HepG2 (cell line): ENCODE data around the gene PRKCZ. TPM values are rescaled to one million over a fixed set of nuclear protein-coding genes. Genes with fewer than 3 reads are reported as not detected.

ENCODE experiments used
- ATAC-seq: fragments of 200-7000 bp; cut with Tn5 transposase; 3 replicates; pipeline ENCODE4 v1.9.1; 2020; ENCODE audit warnings: mild to moderate bottlenecking, moderate library complexity
- BruUV-seq: library from RNA; stranded (reverse); fragments of 400-500 nt; replicated peaks from 2 replicates; lab custom pipeline; 2021; lab: Mats Ljungman, UMichigan
- CTCF ChIA-PET: fragments of 300-600 bp; formaldehyde crosslinking; extraction: SDS; loops from one replicate; lab custom pipeline; 2021; ENCODE audit warnings: low total read pairs, inconsistent platforms, low intra/inter-chr PET ratio; lab: Yijun Ruan, JAX
- POLR2A ChIA-PET: fragments of 350-600 bp; sonication (Branson Sonifier 250); formaldehyde crosslinking; loops from one replicate; lab custom pipeline; 2020; ENCODE audit warnings: antibody characterized with exemption, inconsistent platforms; lab: Yijun Ruan, JAX
- DNase-seq: peaks from one replicate; pipeline ENCODE4 v3.0.0-alpha.2; 2015; ENCODE audit warnings: low spot score
- FAIRE-seq: peaks from 3 replicates; lab custom pipeline; 2011; peaks lifted over from hg19 to GRCh38; lab: Jason Lieb, UNC
- H2AFZ ChIP-seq: one replicate; pipeline ENCODE4 v1.6.1; 2011; ENCODE audit warnings: low read length, inconsistent platforms
- H3K27ac ChIP-seq: fragments of 300-600 bp; 3 replicates; pipeline ENCODE4 v1.8.0; 2011; ENCODE audit warnings: mixed run types, mild to moderate bottlenecking, mixed read lengths, low read length, inconsistent platforms; ENCODE audit not compliant: insufficient read depth; ENCODE audit errors: extremely low read length
- H3K27me3 ChIP-seq, 2 experiments: fragments of 200-600 bp in 1 of 2; 2 replicates in 1 of 2; 3 replicates in 1 of 2; pipeline versions ENCODE4 v1.6.0 to v1.8.0; 2011; ENCODE audit warnings: low read length in 2 of 2, mild to moderate bottlenecking in 2 of 2, moderate library complexity in 2 of 2, inconsistent platforms in 1 of 2; ENCODE audit not compliant: insufficient read depth in 2 of 2, control insufficient read depth in 1 of 2
- H3K36me3 ChIP-seq, 2 experiments: fragments of 200-600 bp in 1 of 2; replicated peaks in 1 of 2; 2 replicates in 1 of 2; 3 replicates in 1 of 2; pipeline versions ENCODE4 v1.5.1 to v1.8.0; 2011; ENCODE audit warnings: low read length in 2 of 2, inconsistent platforms in 1 of 2; ENCODE audit not compliant: insufficient read depth in 2 of 2, control insufficient read depth in 1 of 2
- H3K4me1 ChIP-seq: 2 replicates; pipeline ENCODE4 v1.5.1; 2012; ENCODE audit warnings: low read length, inconsistent platforms; ENCODE audit not compliant: insufficient read depth
- H3K4me2 ChIP-seq: 2 replicates; pipeline ENCODE4 v1.6.0; 2011; ENCODE audit warnings: low read depth, low read length, inconsistent platforms
- H3K4me3 ChIP-seq, 3 experiments: fragments of 200-600 bp in 1 of 3; sonication (generic), shearing (Covaris generic) in 1 of 3; replicated peaks in 1 of 3; 2 replicates each; pipeline ENCODE4 v1.5.1; 2011 to 2016; ENCODE audit warnings: low read length in 3 of 3, inconsistent platforms in 2 of 3, low read depth in 2 of 3, mild to moderate bottlenecking in 2 of 3, control low read depth in 1 of 3, mixed read lengths in 1 of 3; ENCODE audit not compliant: insufficient read depth in 1 of 3
- H3K79me2 ChIP-seq: one replicate; pipeline ENCODE4 v1.6.1; 2011; ENCODE audit warnings: low read length, inconsistent platforms; ENCODE audit not compliant: insufficient read depth
- H3K9ac ChIP-seq: 2 replicates; pipeline ENCODE4 v1.6.0; 2011; ENCODE audit warnings: mild to moderate bottlenecking, low read depth, low read length, inconsistent platforms; ENCODE audit not compliant: insufficient read depth
- H3K9me3 ChIP-seq: 2 replicates; pipeline ENCODE4 v1.5.1; 2012; ENCODE audit warnings: mild to moderate bottlenecking, low read length
- H4K20me1 ChIP-seq: 2 replicates; pipeline ENCODE4 v1.6.0; 2011; ENCODE audit warnings: inconsistent platforms, mild to moderate bottlenecking, low read length, moderate library complexity; ENCODE audit not compliant: insufficient read depth
- CENPT ChIP-seq: sonication (generic); formaldehyde crosslinking; IDR thresholded peaks from 2 replicates; pipeline ENCODE4 v1.8.0; 2022; ENCODE audit warnings: low read depth, mild to moderate bottlenecking, moderate library complexity, missing genetic modification reagents
- FOXM1 ChIP-seq: sonication (generic); formaldehyde crosslinking; IDR thresholded peaks from 2 replicates; pipeline ENCODE4 v1.5.0; 2020; ENCODE audit warnings: missing genetic modification reagents
- SETDB1 ChIP-seq: sonication (generic); formaldehyde crosslinking; IDR thresholded peaks from 2 replicates; pipeline ENCODE4 v1.5.1; 2020; ENCODE audit warnings: missing genetic modification reagents, mild to moderate bottlenecking, borderline replicate concordance
- TAF15 ChIP-seq: fragments of 200-400 bp; formaldehyde crosslinking; IDR thresholded peaks from one replicate; pipeline ENCODE4 v1.6.1; 2018; ENCODE audit warnings: mild to moderate bottlenecking, low read depth, low read length; ENCODE audit not compliant: poor library complexity, severe bottlenecking
- ZFX ChIP-seq: sonication (generic); formaldehyde crosslinking; IDR thresholded peaks from 2 replicates; pipeline ENCODE4 v1.4.0; 2020; ENCODE audit warnings: mild to moderate bottlenecking, low read depth, missing genetic modification reagents, moderate library complexity
- ZNF672 ChIP-seq: sonication (generic); formaldehyde crosslinking; IDR thresholded peaks from 2 replicates; pipeline ENCODE4 v1.8.1; 2022; ENCODE audit warnings: missing genetic modification reagents
- ZNF772 ChIP-seq: sonication (generic); formaldehyde crosslinking; IDR thresholded peaks from 2 replicates; pipeline ENCODE4 v1.5.0; 2020; ENCODE audit warnings: mild to moderate bottlenecking, missing genetic modification reagents
- WGBS: methylation state at CpG from one replicate; pipeline ENCODE4 v1.1.6; 2017; ENCODE audit warnings: low lambda C conversion rate; 5-methylcytosine and 5-hydroxymethylcytosine counted together
- in situ Hi-C: cut with HindIII; loops from 2 replicates; pipeline ENCODE4 v1.10.0; 2017; ENCODE audit warnings: low pct_unique_long_range_greater_than_20kb; ENCODE audit not compliant: extremely low pct_ligation_motif_present
- intact Hi-C: fragments of 100-400 bp; cut with micrococcal nuclease; formaldehyde crosslinking; loops from one replicate; pipeline ENCODE4 v1.10.0; 2022; ENCODE audit not compliant: unreplicated experiment
- polyA plus RNA-seq, 8 experiments: library from polyadenylated mRNA; depleted of rRNA in 3 of 8; stranded (reverse) in 7 of 8; unstranded in 1 of 8; fragments of >200 nt; fragmentation: Illumina TruSeq in 4 of 8; extraction: Trizol in 4 of 8; gene quantifications; 2 replicates each; pipeline versions ENCODE4 v1.2.1 to v1.2.3, GENCODE V29; 2011 to 2016; ENCODE audit warnings: low read depth in 4 of 8, missing spikeins in 1 of 8, mixed read lengths in 1 of 8; ENCODE audit not compliant: insufficient read depth in 1 of 8
- total RNA-seq, 5 experiments: library from RNA; depleted of rRNA; stranded (reverse); fragments of >200 nt; fragmentation: Illumina TruSeq; extraction: Trizol; gene quantifications; 2 replicates each; pipeline ENCODE4 v1.2.3, GENCODE V29; 2016; ENCODE audit warnings: low read depth in 1 of 5
- TF ChIP-seq, protein P1 (sequence below): sonication (generic); formaldehyde crosslinking; IDR thresholded peaks from 2 replicates; pipeline ENCODE4 v1.4.0; 2020; ENCODE audit warnings: missing genetic modification reagents
- TF ChIP-seq, protein P2 (sequence below): sonication (generic); formaldehyde crosslinking; IDR thresholded peaks from 2 replicates; pipeline ENCODE4 v1.4.0; 2020; ENCODE audit warnings: missing genetic modification reagents, borderline replicate concordance

Gene PRKCZ
- total and polyA plus RNA-seq, 2 of the 13 experiments (the other 11 are each of a cell fraction or from before 2014, with no cell fraction given), result 34.7 to 85.2 TPM

DNA sequence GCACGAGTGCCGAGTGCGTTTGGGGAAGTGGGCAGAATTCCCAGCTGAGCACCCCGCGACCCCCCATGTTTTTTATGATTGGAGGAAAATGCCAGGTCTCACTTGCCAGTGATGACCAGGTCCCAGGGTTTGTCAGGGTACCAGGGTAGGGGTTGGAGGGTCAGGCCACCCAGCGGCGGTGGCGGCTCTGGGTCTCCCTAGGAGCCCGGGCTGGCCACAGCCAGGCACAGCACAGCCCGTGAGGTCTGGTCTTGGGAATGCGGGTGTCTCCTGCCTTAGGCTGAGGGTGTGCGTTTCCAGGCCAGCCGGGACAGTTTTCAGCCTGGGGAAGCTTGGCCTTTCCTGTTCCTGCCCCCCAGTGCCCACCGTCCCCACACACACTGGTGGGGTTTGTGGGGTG lies 22.7 kb downstream of the PRKCZ start:
- intact Hi-C loops, result no loop called here
- BruUV-seq, result no TSS peak
- POLR2A ChIA-PET, result no interaction called here
- 100% methylated on average over 14 of the region's 14 CpGs for WGBS
- Histone ChIP-seq H3K4me3 (no peak overlapping the region), H3K4me2 (no peak overlapping the region), H3K4me1 (peaks cover 14% of the 10 kb centered on the region), H3K79me2 (peaks cover 3% of the 10 kb centered on the region), H3K9me3 (peaks cover 11% of the 10 kb centered on the region), H3K27ac (no peak overlapping the region), H2AFZ (no peak overlapping the region), H3K36me3 (peaks cover 3 to 15% of the 10 kb centered on the region in 2 experiments; a peak in 4 of 5 replicates), H3K27me3 (no peaks in the 10 kb centered on the region), H3K9ac (no peak overlapping the region), H4K20me1 (no peaks in the 10 kb centered on the region)
- ATAC-seq (no peak), DNase-seq (no peak), FAIRE-seq (no peak)
- CTCF ChIA-PET, result no interaction called here
- no peak for TF ChIP-seq ZFX (CRISPR knock-in tag)
- no peak for TF ChIP-seq FOXM1 (CRISPR knock-in tag)
- TF ChIP-seq CENPT (CRISPR knock-in tag), result no peak
- TF ChIP-seq SETDB1 (CRISPR knock-in tag), result no peak
- TF ChIP-seq ZNF772 (CRISPR knock-in tag), result no peak
- TF ChIP-seq, protein P1, sequence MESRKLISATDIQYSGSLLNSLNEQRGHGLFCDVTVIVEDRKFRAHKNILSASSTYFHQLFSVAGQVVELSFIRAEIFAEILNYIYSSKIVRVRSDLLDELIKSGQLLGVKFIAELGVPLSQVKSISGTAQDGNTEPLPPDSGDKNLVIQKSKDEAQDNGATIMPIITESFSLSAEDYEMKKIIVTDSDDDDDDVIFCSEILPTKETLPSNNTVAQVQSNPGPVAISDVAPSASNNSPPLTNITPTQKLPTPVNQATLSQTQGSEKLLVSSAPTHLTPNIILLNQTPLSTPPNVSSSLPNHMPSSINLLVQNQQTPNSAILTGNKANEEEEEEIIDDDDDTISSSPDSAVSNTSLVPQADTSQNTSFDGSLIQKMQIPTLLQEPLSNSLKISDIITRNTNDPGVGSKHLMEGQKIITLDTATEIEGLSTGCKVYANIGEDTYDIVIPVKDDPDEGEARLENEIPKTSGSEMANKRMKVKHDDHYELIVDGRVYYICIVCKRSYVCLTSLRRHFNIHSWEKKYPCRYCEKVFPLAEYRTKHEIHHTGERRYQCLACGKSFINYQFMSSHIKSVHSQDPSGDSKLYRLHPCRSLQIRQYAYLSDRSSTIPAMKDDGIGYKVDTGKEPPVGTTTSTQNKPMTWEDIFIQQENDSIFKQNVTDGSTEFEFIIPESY (CRISPR knock-in tag), result no peak
- TF ChIP-seq, protein P2, sequence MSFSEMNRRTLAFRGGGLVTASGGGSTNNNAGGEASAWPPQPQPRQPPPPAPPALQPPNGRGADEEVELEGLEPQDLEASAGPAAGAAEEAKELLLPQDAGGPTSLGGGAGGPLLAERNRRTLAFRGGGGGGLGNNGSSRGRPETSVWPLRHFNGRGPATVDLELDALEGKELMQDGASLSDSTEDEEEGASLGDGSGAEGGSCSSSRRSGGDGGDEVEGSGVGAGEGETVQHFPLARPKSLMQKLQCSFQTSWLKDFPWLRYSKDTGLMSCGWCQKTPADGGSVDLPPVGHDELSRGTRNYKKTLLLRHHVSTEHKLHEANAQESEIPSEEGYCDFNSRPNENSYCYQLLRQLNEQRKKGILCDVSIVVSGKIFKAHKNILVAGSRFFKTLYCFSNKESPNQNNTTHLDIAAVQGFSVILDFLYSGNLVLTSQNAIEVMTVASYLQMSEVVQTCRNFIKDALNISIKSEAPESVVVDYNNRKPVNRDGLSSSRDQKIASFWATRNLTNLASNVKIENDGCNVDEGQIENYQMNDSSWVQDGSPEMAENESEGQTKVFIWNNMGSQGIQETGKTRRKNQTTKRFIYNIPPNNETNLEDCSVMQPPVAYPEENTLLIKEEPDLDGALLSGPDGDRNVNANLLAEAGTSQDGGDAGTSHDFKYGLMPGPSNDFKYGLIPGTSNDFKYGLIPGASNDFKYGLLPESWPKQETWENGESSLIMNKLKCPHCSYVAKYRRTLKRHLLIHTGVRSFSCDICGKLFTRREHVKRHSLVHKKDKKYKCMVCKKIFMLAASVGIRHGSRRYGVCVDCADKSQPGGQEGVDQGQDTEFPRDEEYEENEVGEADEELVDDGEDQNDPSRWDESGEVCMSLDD (CRISPR knock-in tag), result no peak
- TF ChIP-seq ZNF672, result no peak
- no peak for TF ChIP-seq TAF15
- in situ Hi-C loops, result no loop called here
